Calu3 (cell line): ENCODE data around the gene UCN3. TPM values are rescaled to one million over a fixed set of nuclear protein-coding genes. Genes with fewer than 3 reads are reported as not detected.

Source experiments
- BruUV-seq: library from RNA; stranded (reverse); fragments of 400-500 nt; replicated peaks from 2 replicates; lab custom pipeline; 2021; lab: Mats Ljungman, UMichigan
- CTCF ChIA-PET: fragments of 300-600 bp; sonication (Branson Sonifier 250); formaldehyde crosslinking; loops from one replicate; lab custom pipeline; 2022; ENCODE audit warnings: antibody characterized with exemption; lab: Charles Lee
- DNase-seq: peaks from one replicate; pipeline ENCODE4 v3.0.0; 2022
- H3K27ac Mint-ChIP-seq: one replicate; pipeline ENCODE4 v1.8.0; 2022; ENCODE audit warnings: mixed read lengths; ENCODE audit not compliant: unreplicated experiment
- H3K27me3 Mint-ChIP-seq: one replicate; pipeline ENCODE4 v1.8.0; 2022; ENCODE audit warnings: mixed read lengths; ENCODE audit not compliant: unreplicated experiment
- H3K36me3 Mint-ChIP-seq: one replicate; pipeline ENCODE4 v1.8.0; 2022; ENCODE audit warnings: mild to moderate bottlenecking, moderate library complexity, mixed read lengths; ENCODE audit not compliant: insufficient read depth, unreplicated experiment
- H3K4me1 Mint-ChIP-seq: one replicate; pipeline ENCODE4 v1.8.0; 2022; ENCODE audit warnings: mild to moderate bottlenecking, low read depth, mixed read lengths; ENCODE audit not compliant: unreplicated experiment
- H3K4me3 Mint-ChIP-seq: one replicate; pipeline ENCODE4 v1.8.0; 2022; ENCODE audit warnings: mild to moderate bottlenecking, low read depth, moderate library complexity, mixed read lengths; ENCODE audit not compliant: unreplicated experiment
- H3K9me3 Mint-ChIP-seq: one replicate; pipeline ENCODE4 v1.8.0; 2022; ENCODE audit warnings: low read depth, mixed read lengths; ENCODE audit not compliant: unreplicated experiment
- intact Hi-C: fragments of 100-400 bp; cut with micrococcal nuclease; formaldehyde crosslinking; loops from one replicate; pipeline ENCODE4 v1.10.0; 2022; ENCODE audit not compliant: unreplicated experiment
- total RNA-seq: library from RNA; stranded (reverse); gene quantifications from 2 replicates; pipeline ENCODE4 v1.2.3, GENCODE V29; 2022
- TF ChIP-seq, protein P1 (sequence below): fragments of 200-600 bp; IDR thresholded peaks from one replicate; pipeline ENCODE4 v1.8.0; 2022; ENCODE audit warnings: antibody characterized with exemption; ENCODE audit not compliant: unreplicated experiment

The UCN3 gene
- total RNA-seq, 1 experiment from 2014 or later, result not detected

DNA sequence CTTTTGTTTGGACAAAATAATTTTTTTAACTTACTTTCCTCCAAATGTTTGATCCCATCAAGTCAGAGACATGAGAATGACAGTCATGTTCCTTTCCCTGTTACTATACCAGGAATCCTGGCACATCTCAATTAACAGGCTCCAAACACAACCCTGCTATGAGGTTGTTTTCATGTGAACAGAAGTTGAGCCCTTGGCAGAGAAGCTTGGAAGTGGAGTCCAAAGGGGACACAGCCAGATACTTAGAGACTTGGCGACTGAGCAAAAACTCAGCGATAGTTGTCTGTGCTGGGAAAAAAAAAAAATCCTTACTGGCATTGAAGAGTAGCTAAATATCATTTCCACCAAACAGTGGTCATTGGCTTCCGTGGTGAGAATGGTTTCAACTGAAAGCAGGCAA lies 27.0 kb downstream of the UCN3 start:
- Mint-ChIP-seq H3K4me3 (no peak overlapping the region), H3K9me3 (peaks cover 23% of the 10 kb centered on the region), H3K27ac (no peak overlapping the region), H3K27me3 (no peaks in the 10 kb centered on the region), H3K4me1 (no peaks in the 10 kb centered on the region), H3K36me3 (no peaks in the 10 kb centered on the region)
- intact Hi-C loops, result no loop called here
- no TSS peak for BruUV-seq
- CTCF ChIA-PET, result no interaction called here
- no peak for DNase-seq
- TF ChIP-seq, protein P1, sequence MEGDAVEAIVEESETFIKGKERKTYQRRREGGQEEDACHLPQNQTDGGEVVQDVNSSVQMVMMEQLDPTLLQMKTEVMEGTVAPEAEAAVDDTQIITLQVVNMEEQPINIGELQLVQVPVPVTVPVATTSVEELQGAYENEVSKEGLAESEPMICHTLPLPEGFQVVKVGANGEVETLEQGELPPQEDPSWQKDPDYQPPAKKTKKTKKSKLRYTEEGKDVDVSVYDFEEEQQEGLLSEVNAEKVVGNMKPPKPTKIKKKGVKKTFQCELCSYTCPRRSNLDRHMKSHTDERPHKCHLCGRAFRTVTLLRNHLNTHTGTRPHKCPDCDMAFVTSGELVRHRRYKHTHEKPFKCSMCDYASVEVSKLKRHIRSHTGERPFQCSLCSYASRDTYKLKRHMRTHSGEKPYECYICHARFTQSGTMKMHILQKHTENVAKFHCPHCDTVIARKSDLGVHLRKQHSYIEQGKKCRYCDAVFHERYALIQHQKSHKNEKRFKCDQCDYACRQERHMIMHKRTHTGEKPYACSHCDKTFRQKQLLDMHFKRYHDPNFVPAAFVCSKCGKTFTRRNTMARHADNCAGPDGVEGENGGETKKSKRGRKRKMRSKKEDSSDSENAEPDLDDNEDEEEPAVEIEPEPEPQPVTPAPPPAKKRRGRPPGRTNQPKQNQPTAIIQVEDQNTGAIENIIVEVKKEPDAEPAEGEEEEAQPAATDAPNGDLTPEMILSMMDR, result no peak

DNA sequence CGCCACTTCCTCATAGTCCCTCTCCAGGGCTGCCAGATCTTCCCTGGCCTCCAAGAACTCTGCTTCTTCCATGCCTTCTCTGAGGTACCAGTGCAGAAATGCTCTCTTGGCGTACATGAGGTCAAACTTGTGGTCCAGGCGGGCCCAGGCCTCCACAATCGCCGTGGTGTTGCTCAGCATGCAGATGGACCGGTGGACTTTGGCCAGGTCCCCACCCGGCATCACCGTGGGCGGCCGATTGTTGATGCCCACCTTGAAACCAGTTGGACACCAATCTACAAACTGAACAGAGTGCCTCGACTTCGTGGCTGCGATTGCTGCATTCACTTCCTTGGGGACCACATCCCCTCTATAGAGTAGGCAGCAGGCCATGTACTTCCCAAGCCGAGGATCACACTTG lies 28.8 kb downstream of the UCN3 start:
- Mint-ChIP-seq H3K36me3 (no peaks in the 10 kb centered on the region), H3K4me1 (no peaks in the 10 kb centered on the region), H3K4me3 (no peak overlapping the region), H3K27ac (no peak overlapping the region), H3K27me3 (no peaks in the 10 kb centered on the region), H3K9me3 (peaks cover 19% of the 10 kb centered on the region)
- DNase-seq, result no peak
- TF ChIP-seq, protein P1, result no peak
- intact Hi-C loops, result no loop called here
- no TSS peak for BruUV-seq
- CTCF ChIA-PET, result interaction anchor here (0.6 kb wide), 1 partner anchor 35 kb away, joined by 7 read pairs; no protein-coding TSS in a partner anchor

DNA sequence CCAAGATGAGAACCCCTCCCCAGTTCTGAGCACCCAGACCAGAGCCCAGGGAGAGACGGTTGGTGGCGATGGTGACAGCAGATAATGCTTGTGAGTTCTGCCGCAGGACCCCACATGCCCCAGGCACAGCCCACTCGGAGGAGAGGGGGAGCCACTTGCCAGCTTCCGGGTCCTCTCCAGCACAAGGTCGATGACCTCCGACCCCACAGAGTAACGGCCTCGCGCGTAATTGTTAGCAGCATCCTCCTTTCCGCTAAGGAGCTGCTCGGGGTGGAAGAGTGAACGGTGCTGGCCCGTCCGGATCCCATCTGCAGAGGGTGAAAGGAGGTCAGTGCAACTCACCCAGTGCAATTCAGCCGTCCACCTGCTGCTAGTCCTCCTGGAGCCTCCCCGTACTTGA lies 30.4 kb downstream of the UCN3 start:
- Mint-ChIP-seq H3K27ac (no peak overlapping the region), H3K4me3 (no peak overlapping the region), H3K36me3 (no peaks in the 10 kb centered on the region), H3K27me3 (no peaks in the 10 kb centered on the region), H3K4me1 (no peaks in the 10 kb centered on the region), H3K9me3 (peaks cover 15% of the 10 kb centered on the region)
- TF ChIP-seq, protein P1, result no peak
- intact Hi-C loops, result no loop called here
- BruUV-seq, result no TSS peak
- CTCF ChIA-PET, result no interaction called here
- DNase-seq, result no peak

DNA sequence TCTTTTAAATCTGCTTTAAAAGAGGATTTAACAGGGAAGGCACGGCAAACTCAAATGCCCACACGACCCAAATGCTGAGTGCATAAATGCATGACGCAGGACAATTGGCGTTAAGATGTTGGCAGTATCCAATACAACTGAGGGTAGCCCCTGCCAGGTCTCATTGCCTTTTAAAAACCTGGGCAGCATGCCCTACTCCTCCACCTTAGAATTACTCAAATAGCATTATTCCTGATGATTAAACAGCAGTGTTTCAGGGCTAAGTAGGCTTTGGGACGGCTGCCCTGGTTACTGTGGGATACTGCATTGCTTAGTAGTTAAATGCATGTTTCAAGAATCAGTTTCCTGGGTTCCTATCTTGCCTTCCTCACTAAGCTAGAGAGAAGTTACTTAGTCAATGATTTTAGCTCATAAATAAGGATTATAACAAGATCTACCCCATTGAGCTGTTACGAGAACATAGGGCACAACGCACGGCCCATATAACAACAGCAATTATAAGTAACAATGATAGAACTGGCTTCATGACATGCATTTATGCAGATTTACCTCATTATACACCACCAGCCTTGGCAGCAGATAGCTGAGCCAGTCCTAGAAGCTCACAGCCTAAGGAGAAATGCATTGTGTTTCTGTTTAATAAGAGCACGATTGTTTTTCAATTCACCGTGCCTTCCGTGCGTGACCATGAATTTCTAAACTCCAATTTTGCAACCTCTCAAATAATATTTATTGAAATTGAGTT lies 32.0 kb downstream of the UCN3 start:
- Mint-ChIP-seq H3K27ac (no peak overlapping the region), H3K4me3 (no peak overlapping the region), H3K9me3 (peaks cover 7% of the 10 kb centered on the region), H3K36me3 (no peaks in the 10 kb centered on the region), H3K4me1 (no peaks in the 10 kb centered on the region), H3K27me3 (no peaks in the 10 kb centered on the region)
- DNase-seq, result no peak
- TF ChIP-seq, protein P1, result no peak
- BruUV-seq, result no TSS peak
- CTCF ChIA-PET, result no interaction called here
- intact Hi-C loops, result no loop called here
